Dermis lymphatic vessel endothelial cell (primary cell): ENCODE data around the gene NLRP14. TPM values are rescaled to one million over a fixed set of nuclear protein-coding genes. Genes with fewer than 3 reads are reported as not detected.

Experiments used
- total RNA-seq: library from RNA; depleted of rRNA; stranded (reverse); fragments of >200 nt; gene quantifications from 2 replicates; pipeline ENCODE4 v1.2.1, GENCODE V29; 2014

The NLRP14 gene, protein sequence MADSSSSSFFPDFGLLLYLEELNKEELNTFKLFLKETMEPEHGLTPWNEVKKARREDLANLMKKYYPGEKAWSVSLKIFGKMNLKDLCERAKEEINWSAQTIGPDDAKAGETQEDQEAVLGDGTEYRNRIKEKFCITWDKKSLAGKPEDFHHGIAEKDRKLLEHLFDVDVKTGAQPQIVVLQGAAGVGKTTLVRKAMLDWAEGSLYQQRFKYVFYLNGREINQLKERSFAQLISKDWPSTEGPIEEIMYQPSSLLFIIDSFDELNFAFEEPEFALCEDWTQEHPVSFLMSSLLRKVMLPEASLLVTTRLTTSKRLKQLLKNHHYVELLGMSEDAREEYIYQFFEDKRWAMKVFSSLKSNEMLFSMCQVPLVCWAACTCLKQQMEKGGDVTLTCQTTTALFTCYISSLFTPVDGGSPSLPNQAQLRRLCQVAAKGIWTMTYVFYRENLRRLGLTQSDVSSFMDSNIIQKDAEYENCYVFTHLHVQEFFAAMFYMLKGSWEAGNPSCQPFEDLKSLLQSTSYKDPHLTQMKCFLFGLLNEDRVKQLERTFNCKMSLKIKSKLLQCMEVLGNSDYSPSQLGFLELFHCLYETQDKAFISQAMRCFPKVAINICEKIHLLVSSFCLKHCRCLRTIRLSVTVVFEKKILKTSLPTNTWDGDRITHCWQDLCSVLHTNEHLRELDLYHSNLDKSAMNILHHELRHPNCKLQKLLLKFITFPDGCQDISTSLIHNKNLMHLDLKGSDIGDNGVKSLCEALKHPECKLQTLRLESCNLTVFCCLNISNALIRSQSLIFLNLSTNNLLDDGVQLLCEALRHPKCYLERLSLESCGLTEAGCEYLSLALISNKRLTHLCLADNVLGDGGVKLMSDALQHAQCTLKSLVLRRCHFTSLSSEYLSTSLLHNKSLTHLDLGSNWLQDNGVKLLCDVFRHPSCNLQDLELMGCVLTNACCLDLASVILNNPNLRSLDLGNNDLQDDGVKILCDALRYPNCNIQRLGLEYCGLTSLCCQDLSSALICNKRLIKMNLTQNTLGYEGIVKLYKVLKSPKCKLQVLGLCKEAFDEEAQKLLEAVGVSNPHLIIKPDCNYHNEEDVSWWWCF
- total RNA-seq = not detected in 2 replicates

GRCh38 chr11:7020183-7020917 is at the start of gene NLRP14, which contains the start of gene ZNF214:
Gene NLRP14, plus strand, starts transcription at chr11:7020479. Its CDS starts 18,108 bp downstream, at chr11:7038587.
Gene ZNF214, minus strand, starts transcription at chr11:7020346. Its CDS starts 17,511 bp downstream, at chr11:7002835.

GRCh38 chr11:7088921-7089320 is 68.6 kb downstream of the NLRP14 start, which contains the start of gene RBMXL2:
Gene RBMXL2, plus strand, starts transcription at chr11:7088998. Its CDS starts 123 bp downstream, at chr11:7089121.

Other genes with a start within 250 kb of the NLRP14 start
- gene OR2AG2, start 248.5 kb upstream of the NLRP14 start, total RNA-seq = not detected in 2 replicates
- gene OR2AG1, start 237.5 kb upstream of the NLRP14 start, total RNA-seq = not detected in 2 replicates
- gene OR6A2, start 220.8 kb upstream of the NLRP14 start, total RNA-seq = under 0.01 TPM in 1 of 2 replicates, not detected in the other
- gene OR10A5, start 174.8 kb upstream of the NLRP14 start, total RNA-seq = not detected in 2 replicates
- gene OR10A2, start 157.4 kb upstream of the NLRP14 start, total RNA-seq = not detected in 2 replicates
- not detected in 2 replicates for gene OR10A4, start 143.9 kb upstream of the NLRP14 start, total RNA-seq
- gene OR2D2, start 128.0 kb upstream of the NLRP14 start, total RNA-seq = not detected in 2 replicates
- not detected in 2 replicates for gene OR2D3, start 99.5 kb upstream of the NLRP14 start, total RNA-seq
- gene ZNF215, start 94.1 kb upstream of the NLRP14 start, total RNA-seq = 0.33 and 0.69 TPM in 2 replicates
- under 0.01 and 0.26 TPM in 2 replicates for gene ZNF214, start 133 bp upstream of the NLRP14 start, total RNA-seq
- gene RBMXL2, start 68.5 kb downstream of the NLRP14 start, total RNA-seq = not detected in 2 replicates
- gene SYT9, start 231.4 kb downstream of the NLRP14 start, total RNA-seq = 0.17 and 0.33 TPM in 2 replicates